Femur (tissue), 1 donor: ENCODE results near the gene OGFRL1.

Experiments
- DNase-seq: peaks from one replicate; pipeline ENCODE4 v3.0.0-alpha.2; 2017

Gene OGFRL1

GRCh38 chr6:71336901-71337300 is 48.3 kb downstream of the OGFRL1 start:
- DNase-seq = no peak

DNA sequence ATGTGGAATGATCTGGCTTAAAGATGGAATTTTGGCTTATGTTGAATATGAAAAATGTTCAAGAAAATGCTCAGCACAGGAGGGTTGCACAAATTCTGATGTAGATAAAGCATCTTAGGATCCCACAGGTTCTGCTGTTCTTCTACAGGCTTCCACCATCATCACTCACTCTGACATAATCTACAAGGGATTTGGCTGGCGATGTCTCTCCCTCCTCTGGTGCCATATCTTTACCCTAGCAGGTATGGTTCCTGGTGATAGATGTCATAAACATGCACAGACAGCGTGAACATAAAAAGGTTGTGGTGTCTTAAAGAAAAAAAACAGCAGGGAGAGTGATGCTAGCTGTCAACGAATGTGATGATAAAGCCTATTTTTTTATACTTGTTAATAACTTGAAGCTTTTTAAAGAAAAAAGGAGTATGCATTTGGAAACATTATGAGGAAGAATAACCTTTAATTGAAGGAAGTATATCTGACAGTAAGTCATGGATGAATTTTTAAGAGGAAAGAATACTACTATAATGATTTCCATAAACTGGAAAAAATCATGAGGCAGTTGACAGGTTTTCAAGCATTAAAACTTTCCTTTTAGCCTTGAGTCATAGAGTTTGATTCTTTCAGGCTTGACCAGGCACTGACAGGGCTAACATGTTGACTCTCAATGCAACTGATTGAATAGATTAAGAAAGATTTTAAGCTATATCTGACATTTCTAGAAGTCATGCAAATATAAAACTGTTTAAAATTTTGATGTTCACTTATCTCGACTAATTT is 50.1 kb downstream of the OGFRL1 start:
- DNase-seq = no peak

GRCh38 chr6:71342772-71343171 is 54.2 kb downstream of the OGFRL1 start:
- DNase-seq = no peak

- no peak for DNase-seq
Measured at GRCh38 chr6:71345476-71346333, 57.1 kb downstream of the OGFRL1 start.

DNA sequence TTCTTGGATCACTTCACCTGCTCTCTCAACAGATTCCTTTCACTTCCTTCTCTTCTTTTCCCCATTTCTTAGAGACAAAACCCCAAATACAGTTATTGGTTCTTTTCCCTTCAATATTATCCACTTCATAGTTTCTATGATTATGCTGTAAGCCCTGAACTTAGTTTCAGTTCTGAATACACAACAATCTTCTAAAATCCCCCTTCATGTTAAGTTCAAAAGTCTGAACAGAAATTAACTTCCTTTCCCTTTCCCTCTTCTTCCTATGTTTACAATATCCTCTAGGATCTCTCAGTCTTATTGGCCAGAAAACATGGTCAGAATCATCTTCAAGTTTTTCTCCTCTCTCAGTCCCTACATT is 57.7 kb downstream of the OGFRL1 start:
- DNase-seq = no peak

DNA sequence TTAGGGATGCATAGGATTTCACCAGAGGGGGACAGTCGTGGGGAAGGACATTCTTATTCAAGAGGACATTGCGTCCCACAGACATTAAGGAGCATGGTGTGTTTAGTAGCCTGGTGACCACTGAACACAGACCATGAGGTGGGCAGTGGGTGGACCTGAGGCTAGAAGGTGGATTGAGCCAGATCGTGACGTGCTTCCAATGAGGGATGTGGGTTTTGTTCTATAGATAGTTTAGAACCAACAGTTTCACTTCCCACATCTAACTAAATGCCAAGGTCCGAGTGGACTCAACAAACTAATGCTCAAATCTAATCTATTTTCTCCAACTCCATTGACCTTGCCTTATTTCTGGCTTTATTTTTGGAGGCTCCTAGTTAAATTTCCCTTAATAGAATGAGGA is 58.5 kb downstream of the OGFRL1 start:
- DNase-seq = no peak

DNA sequence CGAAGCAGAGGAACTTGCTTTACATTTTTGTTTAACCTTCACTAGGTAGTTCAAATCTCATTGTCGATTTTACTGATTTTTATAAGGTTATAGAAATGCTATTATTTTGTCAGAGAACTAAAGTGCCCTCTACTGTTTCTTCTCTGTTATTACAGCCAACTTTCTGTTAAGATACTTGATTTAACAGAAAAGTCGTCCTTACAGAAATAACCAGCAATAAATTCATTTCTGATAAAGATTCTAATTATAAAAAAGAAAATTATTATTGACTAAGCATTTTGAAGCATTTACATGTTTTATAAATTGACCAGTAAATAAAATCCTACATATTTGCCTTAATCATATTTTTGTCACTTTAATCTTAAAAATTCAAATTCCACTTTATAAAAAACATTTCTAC is 60.8 kb downstream of the OGFRL1 start:
- DNase-seq = no peak

GRCh38 chr6:71349976-71350615 is 61.5 kb downstream of the OGFRL1 start:
- DNase-seq = peak; percentile 31

DNA sequence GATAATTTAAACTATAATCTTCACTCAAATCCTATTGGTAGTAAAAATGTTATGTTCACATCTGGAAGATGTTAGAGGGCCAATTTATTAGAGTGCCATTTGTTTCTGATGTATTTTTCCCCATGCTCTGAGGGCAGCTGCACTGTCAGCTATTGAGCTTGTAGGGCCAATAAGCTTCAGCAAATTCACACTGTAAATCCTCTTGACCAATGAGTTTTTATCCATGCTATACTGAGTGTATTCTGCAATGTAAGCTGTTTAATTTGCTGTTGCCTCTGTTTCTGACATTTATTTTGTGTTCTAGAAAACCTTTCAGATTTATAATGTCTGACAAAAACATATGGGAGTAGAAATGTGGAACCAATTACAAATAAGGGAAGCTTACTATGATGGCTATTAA is 62.6 kb downstream of the OGFRL1 start:
- DNase-seq = no peak
